B cell (primary cell): ENCODE results near the gene ARHGAP42. TPM values are rescaled to one million over a fixed set of nuclear protein-coding genes. Genes with fewer than 3 reads are reported as not detected.

Source experiments
- ATAC-seq: fragments of 200-7000 bp; cut with Tn5 transposase; one replicate; pipeline ENCODE4 v1.10.0; 2021; ENCODE audit warnings: low read depth, mild to moderate bottlenecking, moderate number of reproducible peaks, moderate library complexity
- CTCF ChIA-PET: fragments of 350-600 bp; sonication (Branson Sonifier 250); formaldehyde crosslinking; loops from one replicate; lab custom pipeline; 2021; ENCODE audit warnings: antibody characterized with exemption, inconsistent platforms; lab: Charles Lee
- POLR2A ChIA-PET: fragments of 350-600 bp; sonication (Branson Sonifier 250); formaldehyde crosslinking; loops from one replicate; lab custom pipeline; 2021; ENCODE audit warnings: antibody characterized with exemption; lab: Charles Lee
- DNase-seq: peaks from one replicate; pipeline ENCODE4 v3.0.0; 2013
- H2AFZ ChIP-seq: 2 replicates; pipeline ENCODE4 v1.6.1; 2012; ENCODE audit warnings: mild to moderate bottlenecking, low read depth, low read length; ENCODE audit not compliant: insufficient read depth, poor library complexity, severe bottlenecking
- H3K27ac ChIP-seq, 2 donors: 1 replicate in 1 of 2; 2 replicates in 1 of 2; pipeline ENCODE4 v1.5.1; 2012 to 2013; ENCODE audit warnings: low read length in 2 of 2, mild to moderate bottlenecking in 2 of 2, moderate library complexity in 1 of 2
- H3K27me3 ChIP-seq, 4 experiments: fragments of 200-600 bp in 1 of 4; sonication (generic) in 1 of 4; replicated peaks in 1 of 4; 1 replicate in 2 of 4; 2 replicates in 2 of 4; pipeline versions ENCODE4 v1.6.1 to v1.7.0; 2013 to 2016; ENCODE audit warnings: low read length in 3 of 4, mild to moderate bottlenecking in 2 of 4, mixed read lengths in 1 of 4, moderate library complexity in 1 of 4; ENCODE audit not compliant: insufficient read depth in 4 of 4, control insufficient read depth in 3 of 4; ENCODE audit errors: control extremely low read depth in 1 of 4
- H3K36me3 ChIP-seq, 2 experiments: replicated peaks in 1 of 2; 1 replicate in 1 of 2; 2 replicates in 1 of 2; pipeline versions ENCODE4 v1.6.1 to v1.7.1; 2013; ENCODE audit warnings: low read length in 1 of 2; ENCODE audit not compliant: insufficient read depth in 2 of 2, control insufficient read depth in 1 of 2; ENCODE audit errors: control extremely low read depth in 1 of 2, extremely low read depth in 1 of 2
- H3K4me1 ChIP-seq, 2 donors: fragments of 200-600 bp in 1 of 2; sonication (generic) in 1 of 2; 1 replicate in 1 of 2; 2 replicates in 1 of 2; pipeline versions ENCODE4 v1.5.1 to v1.6.1; 2013 to 2017; ENCODE audit warnings: low read length in 2 of 2; ENCODE audit not compliant: control insufficient read depth in 2 of 2, insufficient read depth in 2 of 2
- H3K4me2 ChIP-seq: replicated peaks from 2 replicates; pipeline ENCODE3; 2012; ENCODE audit warnings: mild to moderate bottlenecking, low read depth, low read length; ENCODE audit not compliant: poor library complexity, severe bottlenecking
- H3K4me3 ChIP-seq, 5 experiments: fragments of 200-600 bp in 1 of 5; sonication (generic) in 1 of 5; 1 replicate in 3 of 5; 2 replicates in 2 of 5; pipeline versions ENCODE4 v1.5.1 to v1.7.0; 2011 to 2016; ENCODE audit warnings: low read length in 4 of 5, mild to moderate bottlenecking in 4 of 5, low read depth in 2 of 5, control low read depth in 1 of 5, moderate library complexity in 1 of 5; ENCODE audit not compliant: insufficient read depth in 1 of 5; ENCODE audit errors: control extremely low read depth in 1 of 5, extremely low read depth in 1 of 5
- H3K79me2 ChIP-seq: fragments of 200-600 bp; sonication (generic); one replicate; pipeline ENCODE4 v1.6.0; 2016; ENCODE audit warnings: low read length; ENCODE audit not compliant: control insufficient read depth, insufficient read depth
- H3K9ac ChIP-seq: fragments of 200-600 bp; sonication (generic); 2 replicates; pipeline ENCODE4 v1.6.1; 2017; ENCODE audit warnings: mild to moderate bottlenecking, low read length, moderate library complexity
- H3K9me3 ChIP-seq, 3 donors: one replicate each; pipeline versions ENCODE4 v1.6.1 to v1.7.1; 2013; ENCODE audit warnings: low read length in 2 of 3; ENCODE audit not compliant: control insufficient read depth in 2 of 3, insufficient read depth in 1 of 3; ENCODE audit errors: control extremely low read depth in 1 of 3
- H4K20me1 ChIP-seq: 2 replicates; pipeline ENCODE4 v1.6.0; 2012; ENCODE audit warnings: mild to moderate bottlenecking, low read length; ENCODE audit not compliant: insufficient read depth, control insufficient read depth, poor library complexity, severe bottlenecking
- H3K27ac Mint-ChIP-seq: one replicate; pipeline ENCODE4 v1.8.0; 2021; ENCODE audit warnings: mixed read lengths
- H3K27me3 Mint-ChIP-seq: one replicate; pipeline ENCODE4 v1.8.0; 2021; ENCODE audit warnings: mixed read lengths
- H3K4me1 Mint-ChIP-seq: one replicate; pipeline ENCODE4 v1.8.0; 2021; ENCODE audit warnings: mixed read lengths
- H3K4me3 Mint-ChIP-seq: one replicate; pipeline ENCODE4 v1.8.0; 2021; ENCODE audit warnings: mixed read lengths
- H3K9me3 Mint-ChIP-seq: one replicate; pipeline ENCODE4 v1.8.0; 2022; ENCODE audit warnings: mixed read lengths; ENCODE audit not compliant: insufficient read depth
- EZH2 ChIP-seq: IDR thresholded peaks from 2 replicates; pipeline ENCODE4 v1.6.1; 2012; ENCODE audit warnings: borderline replicate concordance, low read depth, mild to moderate bottlenecking, moderate library complexity, low read length; ENCODE audit not compliant: insufficient read depth, poor library complexity, severe bottlenecking
- WGBS: methylation state at CpG from one replicate; pipeline ENCODE4 v1.1.5; 2013; ENCODE audit warnings: missing lambda C conversion rate; ENCODE audit not compliant: insufficient coverage; 5-methylcytosine and 5-hydroxymethylcytosine counted together
- intact Hi-C: fragments of 100-400 bp; cut with micrococcal nuclease; formaldehyde crosslinking; loops from one replicate; pipeline ENCODE4 v1.10.0; 2022
- polyA plus RNA-seq: library from polyadenylated mRNA; depleted of rRNA; stranded (reverse); fragments of >200 nt; gene quantifications from 2 replicates; pipeline ENCODE4 v1.2.3, GENCODE V29; 2012
- total RNA-seq, 2 donors: library from RNA; stranded (reverse); fragments of 120-200 nt in 1 of 2; gene quantifications; 1 replicate in 1 of 2; 2 replicates in 1 of 2; pipeline versions ENCODE4 v1.2.3 to v1.2.4, GENCODE V29; 2013 to 2022
- TF ChIP-seq, protein P1 (sequence below): fragments of 200-600 bp; IDR thresholded peaks from one replicate; pipeline ENCODE4 v1.8.0; 2022; ENCODE audit warnings: antibody characterized with exemption, mild to moderate bottlenecking

Gene ARHGAP42
- total and polyA plus RNA-seq, 2 donors (not counting 1 experiment from before 2014, with no cell fraction given) = 3.8 to 4.9 TPM

DNA sequence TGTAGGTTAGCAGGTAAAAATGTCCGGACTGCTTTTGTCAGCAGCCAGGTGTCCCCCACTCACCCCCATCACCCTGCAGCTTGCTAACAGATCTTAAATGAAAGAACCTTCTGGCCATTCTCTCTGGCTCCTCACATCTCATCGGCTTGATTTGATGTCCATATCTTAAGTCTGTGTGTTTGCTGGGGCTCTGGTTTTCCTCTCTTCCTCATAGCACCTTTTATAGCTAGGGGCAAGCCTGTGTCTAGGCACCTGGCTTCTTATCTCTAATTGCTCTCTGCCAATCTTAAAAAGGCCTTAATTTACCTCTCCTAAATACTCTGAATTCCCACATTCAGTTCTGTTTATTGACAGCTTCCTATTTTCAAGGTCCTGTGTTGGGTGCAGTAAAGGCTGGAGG lies 72.0 kb downstream of the ARHGAP42 start:
- Histone ChIP-seq H3K27me3 (no peaks in the 10 kb centered on the region), H3K4me1 (peaks cover 0 to 3% of the 10 kb centered on the region in 2 donors), H2AFZ (no peak overlapping the region), H3K79me2 (no peaks in the 10 kb centered on the region), H4K20me1 (no peaks in the 10 kb centered on the region), H3K4me3 (no peak overlapping the region), H3K9me3 (no peaks in the 10 kb centered on the region), H3K27ac (no peak overlapping the region), H3K36me3 (no peaks in the 10 kb centered on the region), H3K4me2 (no peak overlapping the region), H3K9ac (no peak overlapping the region)
- H3K9me3 Mint-ChIP-seq = no peaks in the 10 kb centered on the region
- no peak for TF ChIP-seq EZH2
- TF ChIP-seq, protein P1, sequence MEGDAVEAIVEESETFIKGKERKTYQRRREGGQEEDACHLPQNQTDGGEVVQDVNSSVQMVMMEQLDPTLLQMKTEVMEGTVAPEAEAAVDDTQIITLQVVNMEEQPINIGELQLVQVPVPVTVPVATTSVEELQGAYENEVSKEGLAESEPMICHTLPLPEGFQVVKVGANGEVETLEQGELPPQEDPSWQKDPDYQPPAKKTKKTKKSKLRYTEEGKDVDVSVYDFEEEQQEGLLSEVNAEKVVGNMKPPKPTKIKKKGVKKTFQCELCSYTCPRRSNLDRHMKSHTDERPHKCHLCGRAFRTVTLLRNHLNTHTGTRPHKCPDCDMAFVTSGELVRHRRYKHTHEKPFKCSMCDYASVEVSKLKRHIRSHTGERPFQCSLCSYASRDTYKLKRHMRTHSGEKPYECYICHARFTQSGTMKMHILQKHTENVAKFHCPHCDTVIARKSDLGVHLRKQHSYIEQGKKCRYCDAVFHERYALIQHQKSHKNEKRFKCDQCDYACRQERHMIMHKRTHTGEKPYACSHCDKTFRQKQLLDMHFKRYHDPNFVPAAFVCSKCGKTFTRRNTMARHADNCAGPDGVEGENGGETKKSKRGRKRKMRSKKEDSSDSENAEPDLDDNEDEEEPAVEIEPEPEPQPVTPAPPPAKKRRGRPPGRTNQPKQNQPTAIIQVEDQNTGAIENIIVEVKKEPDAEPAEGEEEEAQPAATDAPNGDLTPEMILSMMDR = no peak
- intact Hi-C loops = no loop called here
- ATAC-seq (no peak), DNase-seq (no peak)
- no peak overlapping the region for H3K4me3 Mint-ChIP-seq
- POLR2A ChIA-PET = interaction anchor here (0.5 kb wide), 1 partner anchor 77 kb away, joined by 4 read pairs; no protein-coding TSS in a partner anchor
- no peak overlapping the region for H3K27ac Mint-ChIP-seq
- H3K4me1 Mint-ChIP-seq = peaks cover 11% of the 10 kb centered on the region
- WGBS = no CpG with 5 or more reads among the region's 2 CpGs
- no peaks in the 10 kb centered on the region for H3K27me3 Mint-ChIP-seq
- CTCF ChIA-PET = no interaction called here

DNA sequence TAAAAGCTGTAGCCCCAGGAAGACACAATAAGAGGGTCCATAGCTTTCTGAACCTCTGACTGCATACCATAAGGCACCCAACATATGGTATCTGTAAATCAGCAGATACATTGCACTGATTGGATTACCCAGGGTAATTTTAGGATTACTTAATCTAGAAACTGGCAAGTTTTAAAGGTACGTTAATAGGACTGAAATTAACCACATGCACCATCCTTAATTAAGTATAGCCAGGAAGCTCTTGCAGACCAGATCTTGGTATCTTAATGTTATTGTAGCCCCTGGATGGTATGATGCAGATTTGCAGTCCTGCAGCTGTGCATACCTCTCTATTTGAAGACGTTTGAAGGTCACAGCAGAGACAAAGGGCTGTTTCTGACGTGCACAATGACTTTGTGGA lies 72.8 kb downstream of the ARHGAP42 start:
- H3K4me3 Mint-ChIP-seq = no peak overlapping the region
- CTCF ChIA-PET = no interaction called here
- Histone ChIP-seq H3K36me3 (no peaks in the 10 kb centered on the region), H3K9ac (no peak overlapping the region), H3K4me3 (no peak overlapping the region), H2AFZ (no peak overlapping the region), H3K9me3 (no peaks in the 10 kb centered on the region), H3K4me2 (no peak overlapping the region), H3K79me2 (no peaks in the 10 kb centered on the region), H3K27ac (no peak overlapping the region), H3K4me1 (peaks cover 0 to 4% of the 10 kb centered on the region in 2 donors), H3K27me3 (no peaks in the 10 kb centered on the region), H4K20me1 (no peaks in the 10 kb centered on the region)
- 70% methylated on average over 2 of the region's 3 CpGs for WGBS
- peaks cover 12% of the 10 kb centered on the region for H3K4me1 Mint-ChIP-seq
- H3K27me3 Mint-ChIP-seq = no peaks in the 10 kb centered on the region
- intact Hi-C loops = no loop called here
- POLR2A ChIA-PET = interaction anchor here (0.5 kb wide), 1 partner anchor 78 kb away, joined by 4 read pairs; no protein-coding TSS in a partner anchor
- ATAC-seq (no peak), DNase-seq (no peak)
- H3K9me3 Mint-ChIP-seq = no peaks in the 10 kb centered on the region
- no peak overlapping the region for H3K27ac Mint-ChIP-seq
- TF ChIP-seq, protein P1 = no peak
- no peak for TF ChIP-seq EZH2
